SK-N-SH treated with all-trans-retinoic acid at 6 μM for 48 hours (cell line): ENCODE measurements around the gene TAF5L.

Experiments
- ATAC-seq: fragments of 200-7000 bp; cut with Tn5 transposase; 3 replicates; pipeline ENCODE4 v1.9.1; 2020; ENCODE audit warnings: mild to moderate bottlenecking, moderate library complexity
- ARNTL ChIP-seq: fragments of 450-650 bp; formaldehyde crosslinking; IDR thresholded peaks from 2 replicates; pipeline ENCODE4 v1.5.0; 2020; ENCODE audit warnings: low read depth, mild to moderate bottlenecking, moderate library complexity, borderline replicate concordance
- BACH2 ChIP-seq: fragments of 250-450 bp; sonication (Bioruptor Pico); IDR thresholded peaks from 2 replicates; pipeline ENCODE4 v1.9.0; 2021; ENCODE audit warnings: mild to moderate bottlenecking, borderline replicate concordance
- CREB5 ChIP-seq: fragments of 250-450 bp; sonication (Bioruptor Pico); IDR thresholded peaks from 2 replicates; pipeline ENCODE4 v1.5.1; 2020; ENCODE audit warnings: low read depth, mild to moderate bottlenecking, moderate library complexity
- CSDC2 ChIP-seq: fragments of 250-450 bp; sonication (Bioruptor Pico); IDR thresholded peaks from 2 replicates; pipeline ENCODE4 v1.5.0; 2020; ENCODE audit warnings: mild to moderate bottlenecking, moderate library complexity
- CSRNP3 ChIP-seq: fragments of 250-450 bp; sonication (Bioruptor Pico); IDR thresholded peaks from 2 replicates; pipeline ENCODE4 v1.5.1; 2021; ENCODE audit warnings: mild to moderate bottlenecking, moderate library complexity
- ESRRG ChIP-seq: fragments of 250-450 bp; sonication (Bioruptor Pico); IDR thresholded peaks from 2 replicates; pipeline ENCODE4 v1.6.1; 2021; ENCODE audit warnings: mild to moderate bottlenecking
- ISL1 ChIP-seq: fragments of 250-450 bp; sonication (Bioruptor Pico); IDR thresholded peaks from 2 replicates; pipeline ENCODE4 v2.1.2; 2022; ENCODE audit warnings: mild to moderate bottlenecking, moderate library complexity
- OSR1 ChIP-seq: fragments of 250-450 bp; sonication (Bioruptor Pico); IDR thresholded peaks from 2 replicates; pipeline ENCODE4 v1.8.0; 2022; ENCODE audit warnings: moderate library complexity, mild to moderate bottlenecking, inconsistent platforms
- POU6F1 ChIP-seq: fragments of 250-450 bp; sonication (Bioruptor Pico); IDR thresholded peaks from 2 replicates; pipeline ENCODE4 v1.8.0; 2021; ENCODE audit warnings: low read depth, mild to moderate bottlenecking, moderate library complexity, borderline replicate concordance
- PPARA ChIP-seq: fragments of 250-450 bp; sonication (Bioruptor Pico); IDR thresholded peaks from 2 replicates; pipeline ENCODE4 v1.5.0; 2020; ENCODE audit warnings: mild to moderate bottlenecking, borderline replicate concordance
- RARB ChIP-seq: fragments of 250-450 bp; sonication (Bioruptor Pico); IDR thresholded peaks from 2 replicates; pipeline ENCODE4 v1.8.0; 2021; ENCODE audit warnings: mild to moderate bottlenecking, moderate library complexity
- SNAI2 ChIP-seq: fragments of 250-450 bp; sonication (Bioruptor Pico); IDR thresholded peaks from 2 replicates; pipeline ENCODE4 v1.5.0; 2020; ENCODE audit warnings: mild to moderate bottlenecking, moderate library complexity
- TCF4 ChIP-seq: fragments of 250-450 bp; sonication (Bioruptor Pico); IDR thresholded peaks from 2 replicates; pipeline ENCODE4 v1.8.0; 2021; ENCODE audit warnings: mild to moderate bottlenecking, moderate library complexity, borderline replicate concordance
- TOX ChIP-seq: fragments of 250-450 bp; sonication (Bioruptor Pico); IDR thresholded peaks from 2 replicates; pipeline ENCODE4 v1.8.0; 2021; ENCODE audit warnings: mild to moderate bottlenecking, moderate library complexity, borderline replicate concordance
- TSHZ2 ChIP-seq: fragments of 250-450 bp; sonication (Bioruptor Pico); IDR thresholded peaks from 2 replicates; pipeline ENCODE4 v1.5.0; 2020; ENCODE audit warnings: mild to moderate bottlenecking, moderate library complexity
- ZC3H10 ChIP-seq: fragments of 250-450 bp; sonication (Bioruptor Pico); IDR thresholded peaks from 2 replicates; pipeline ENCODE4 v1.5.1; 2021; ENCODE audit warnings: mild to moderate bottlenecking, moderate library complexity
- ZFP3 ChIP-seq: fragments of 250-450 bp; sonication (Bioruptor Pico); IDR thresholded peaks from 2 replicates; pipeline ENCODE4 v1.5.0; 2020; ENCODE audit warnings: mild to moderate bottlenecking, moderate library complexity
- ZFP30 ChIP-seq: fragments of 450-650 bp; formaldehyde crosslinking; IDR thresholded peaks from 2 replicates; pipeline ENCODE4 v1.5.0; 2022; ENCODE audit warnings: mild to moderate bottlenecking, moderate library complexity
- ZNF565 ChIP-seq: fragments of 450-650 bp; formaldehyde crosslinking; conservative IDR thresholded peaks from 2 replicates; pipeline ENCODE4 v1.5.0; 2020; ENCODE audit warnings: low read depth, mild to moderate bottlenecking, moderate library complexity
- ZNF70 ChIP-seq: fragments of 450-650 bp; formaldehyde crosslinking; IDR thresholded peaks from 2 replicates; pipeline ENCODE4 v1.5.0; 2020; ENCODE audit warnings: mild to moderate bottlenecking, moderate library complexity
- ZNF8 ChIP-seq: fragments of 450-650 bp; formaldehyde crosslinking; IDR thresholded peaks from 2 replicates; pipeline ENCODE4 v1.5.0; 2020; ENCODE audit warnings: mild to moderate bottlenecking, moderate library complexity

The TAF5L gene

GRCh38 chr1:229557200-229557850 lies 68.6 kb downstream of the TAF5L start:
- TF ChIP-seq ZC3H10 (no peak), OSR1 (CRISPR knock-in tag) (no peak), SNAI2 (CRISPR knock-in tag) (no peak), ZNF565 (CRISPR knock-in tag) (no peak), TSHZ2 (CRISPR knock-in tag) (no peak), CSDC2 (no peak), PPARA (CRISPR knock-in tag) (no peak), ZNF8 (no peak), CSRNP3 (CRISPR knock-in tag) (no peak), ISL1 (CRISPR knock-in tag) (no peak), ESRRG (no peak), CREB5 (CRISPR knock-in tag) (no peak), TOX (CRISPR knock-in tag) (no peak), POU6F1 (CRISPR knock-in tag) (no peak), TCF4 (CRISPR knock-in tag) (no peak), ZFP30 (CRISPR knock-in tag) (no peak), RARB (CRISPR knock-in tag) (no peak), ZFP3 (no peak)
- no peak for ATAC-seq

- no peak for ATAC-seq
- TF ChIP-seq CREB5 (CRISPR knock-in tag): no peak
- no peak for TF ChIP-seq TCF4 (CRISPR knock-in tag)
- TF ChIP-seq POU6F1 (CRISPR knock-in tag): no peak
- no peak for TF ChIP-seq ZNF8
- TF ChIP-seq, all 23 proteins: peak for 0
Measured at GRCh38 chr1:229554886-229555621, 70.9 kb downstream of the TAF5L start.

GRCh38 chr1:229553621-229554130 lies 72.2 kb downstream of the TAF5L start:
- no peak for ATAC-seq
- TF ChIP-seq TCF4 (CRISPR knock-in tag) (no peak), ZFP3 (no peak), ARNTL (no peak), ZNF70 (CRISPR knock-in tag) (no peak), CREB5 (CRISPR knock-in tag) (no peak), ZC3H10 (no peak), BACH2 (CRISPR knock-in tag) (no peak), ZNF8 (no peak), TSHZ2 (CRISPR knock-in tag) (no peak), OSR1 (CRISPR knock-in tag) (no peak)
